ENCODE data around the gene TTN.

Gene TTN

DNA sequence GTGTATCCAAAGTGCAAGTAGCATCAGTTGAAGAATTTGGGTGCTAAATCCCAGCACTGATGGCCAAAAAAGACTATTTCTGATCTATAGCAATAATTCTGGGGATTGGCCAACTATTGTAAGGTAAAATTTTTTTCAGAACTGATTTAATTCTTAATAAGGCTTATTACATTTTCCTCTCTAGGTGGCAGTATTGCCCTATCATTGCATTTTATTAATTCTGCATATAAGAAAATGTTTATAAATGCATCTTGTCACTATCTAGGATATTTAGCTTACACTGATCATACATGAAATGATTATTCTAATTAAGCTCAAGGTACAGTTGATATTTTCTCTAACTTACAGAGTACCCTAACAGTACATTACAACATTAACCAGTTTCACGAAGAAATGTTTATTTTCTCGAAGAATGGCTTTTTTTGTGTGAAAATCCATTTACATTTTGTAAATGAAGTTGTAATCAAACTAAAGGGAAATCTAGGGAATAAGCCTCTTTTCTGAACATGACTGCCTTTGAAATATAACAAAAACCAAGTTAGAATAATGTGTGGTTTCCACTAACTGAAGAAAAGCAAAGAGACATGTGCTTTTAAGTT, 11.0 kb downstream of the TTN start:
- TF ChIP-seq SUZ12 (IDR thresholded peaks at IDR 0.05) (no peak), ZNF384 (IDR thresholded peaks at IDR 0.05) (peak; percentile 47), L3MBTL2 (conservative IDR thresholded peaks at IDR 0.05) (no peak)
- peak; percentile 10 for DNase-seq (ENCODE audit: extremely low spot score)
- ChIA-PET POLR2A (no interaction called here), CTCF (no interaction called here)

GRCh38 chr2:178787934-178788333, 19.3 kb downstream of the TTN start:
- TF ChIP-seq CTBP1 (IDR thresholded peaks at IDR 0.05; ENCODE audit: borderline replicate concordance), result no peak
- no peak for TF ChIP-seq HDGF (IDR thresholded peaks at IDR 0.05; ENCODE audit: borderline replicate concordance)
- TF ChIP-seq FOXA1 (IDR thresholded peaks at IDR 0.05), result no peak
- no peak for TF ChIP-seq SP1 (IDR thresholded peaks at IDR 0.05)
- no peak for TF ChIP-seq FOXM1 (IDR thresholded peaks at IDR 0.05; ENCODE audit: borderline replicate concordance)
- no peak for TF ChIP-seq ELF4 (IDR thresholded peaks at IDR 0.05)
- no peak for TF ChIP-seq FOXK2 (IDR thresholded peaks at IDR 0.05)
- no peak for TF ChIP-seq SUZ12 (IDR thresholded peaks at IDR 0.05)
- TF ChIP-seq ARNT (IDR thresholded peaks at IDR 0.05), result no peak
- no peak for TF ChIP-seq L3MBTL2 (conservative IDR thresholded peaks at IDR 0.05)
- no peak for TF ChIP-seq LEF1 (IDR thresholded peaks at IDR 0.05; ENCODE audit: borderline replicate concordance)
- no peak for TF ChIP-seq TARDBP (IDR thresholded peaks at IDR 0.05)
- POLR2A ChIA-PET, result no interaction called here

GRCh38 chr2:178787155-178787554, 20.1 kb downstream of the TTN start:
- no peak for DNase-seq (ENCODE audit: extremely low spot score)
- no peak for TF ChIP-seq HDGF (IDR thresholded peaks at IDR 0.05; ENCODE audit: borderline replicate concordance)
- no peak for TF ChIP-seq BHLHE40 (IDR thresholded peaks at IDR 0.05; ENCODE audit: borderline replicate concordance)
- TF ChIP-seq FOXK2 (IDR thresholded peaks at IDR 0.05), result no peak
- no peak for TF ChIP-seq TARDBP (IDR thresholded peaks at IDR 0.05)
- TF ChIP-seq FOXA1 (IDR thresholded peaks at IDR 0.05), result no peak
- TF ChIP-seq SP1 (IDR thresholded peaks at IDR 0.05), result no peak
- ChIA-PET CTCF (no interaction called here), POLR2A (no interaction called here)

More at GRCh38 chr2:178787934-178788333, 19.3 kb downstream of the TTN start:
- no peak for DNase-seq (ENCODE audit: extremely low spot score)
- CTCF ChIA-PET, result interaction anchor here (0.5 kb wide), 1 partner anchor 857 kb away, joined by 3 read pairs; no protein-coding TSS in a partner anchor

DNA sequence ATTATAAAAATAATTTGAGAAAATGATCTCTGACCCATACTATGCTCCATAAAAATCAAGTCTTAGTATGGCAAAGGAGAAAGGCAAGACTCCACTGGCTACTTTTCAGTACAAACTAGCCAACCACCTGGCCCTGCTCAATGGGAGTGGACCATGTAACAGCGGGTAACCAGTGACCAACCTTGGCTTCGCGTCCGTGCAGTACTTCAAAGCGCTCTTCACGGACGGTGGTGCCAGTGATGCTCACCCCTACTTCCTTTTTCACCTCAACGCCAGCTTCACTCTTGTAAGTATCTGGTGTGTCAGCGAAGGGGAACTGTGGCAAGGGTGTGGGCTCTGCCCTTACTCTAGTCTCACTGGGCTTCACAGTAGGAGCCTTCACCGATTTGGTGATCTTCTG, 23.3 kb downstream of the TTN start:
- POLR2A ChIA-PET, result no interaction called here
- TF ChIP-seq HDGF (IDR thresholded peaks at IDR 0.05; ENCODE audit: borderline replicate concordance) (no peak), SUZ12 (IDR thresholded peaks at IDR 0.05) (no peak), TARDBP (IDR thresholded peaks at IDR 0.05) (no peak), SP1 (IDR thresholded peaks at IDR 0.05) (no peak), BHLHE40 (IDR thresholded peaks at IDR 0.05; ENCODE audit: borderline replicate concordance) (no peak), ELF4 (IDR thresholded peaks at IDR 0.05) (no peak), CTBP1 (IDR thresholded peaks at IDR 0.05; ENCODE audit: borderline replicate concordance) (no peak), FOXA1 (IDR thresholded peaks at IDR 0.05) (no peak), FOXM1 (IDR thresholded peaks at IDR 0.05; ENCODE audit: borderline replicate concordance) (no peak), NFRKB (IDR thresholded peaks at IDR 0.05) (no peak), LEF1 (IDR thresholded peaks at IDR 0.05; ENCODE audit: borderline replicate concordance) (no peak)
- no peak for DNase-seq (ENCODE audit: extremely low spot score)
- CTCF ChIA-PET, result no interaction called here

DNA sequence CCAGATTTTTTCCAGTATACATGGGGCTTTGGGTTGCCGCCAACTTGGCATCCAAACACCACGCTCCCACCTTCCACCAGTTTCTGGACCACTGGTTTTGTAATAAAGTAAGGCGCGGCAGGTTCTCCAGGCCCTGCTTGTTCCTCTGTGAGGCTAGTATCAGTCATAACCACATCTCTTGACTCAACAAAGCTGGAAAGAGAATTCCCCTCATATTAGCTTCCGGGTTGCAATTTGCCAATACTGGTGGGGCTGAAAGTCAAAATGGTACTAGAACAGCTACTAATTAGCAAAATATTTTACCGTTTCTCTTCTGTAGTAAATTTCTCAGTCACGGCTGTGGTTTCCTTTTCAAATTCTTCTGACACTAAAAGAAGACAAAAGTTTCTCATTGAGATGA, 25.0 kb downstream of the TTN start:
- TF ChIP-seq L3MBTL2 (conservative IDR thresholded peaks at IDR 0.05) (no peak), ELF4 (IDR thresholded peaks at IDR 0.05) (no peak), FOXK2 (IDR thresholded peaks at IDR 0.05) (no peak), LEF1 (IDR thresholded peaks at IDR 0.05; ENCODE audit: borderline replicate concordance) (no peak), FOXM1 (IDR thresholded peaks at IDR 0.05; ENCODE audit: borderline replicate concordance) (no peak), ZNF384 (IDR thresholded peaks at IDR 0.05) (no peak), BHLHE40 (IDR thresholded peaks at IDR 0.05; ENCODE audit: borderline replicate concordance) (no peak), ARNT (IDR thresholded peaks at IDR 0.05) (no peak), SUZ12 (IDR thresholded peaks at IDR 0.05) (no peak), SP1 (IDR thresholded peaks at IDR 0.05) (no peak), TARDBP (IDR thresholded peaks at IDR 0.05) (no peak), CTBP1 (IDR thresholded peaks at IDR 0.05; ENCODE audit: borderline replicate concordance) (no peak), HDGF (IDR thresholded peaks at IDR 0.05; ENCODE audit: borderline replicate concordance) (no peak), FOXA1 (IDR thresholded peaks at IDR 0.05) (no peak), NFRKB (IDR thresholded peaks at IDR 0.05) (no peak)
- TF ChIP-seq, protein P1, sequence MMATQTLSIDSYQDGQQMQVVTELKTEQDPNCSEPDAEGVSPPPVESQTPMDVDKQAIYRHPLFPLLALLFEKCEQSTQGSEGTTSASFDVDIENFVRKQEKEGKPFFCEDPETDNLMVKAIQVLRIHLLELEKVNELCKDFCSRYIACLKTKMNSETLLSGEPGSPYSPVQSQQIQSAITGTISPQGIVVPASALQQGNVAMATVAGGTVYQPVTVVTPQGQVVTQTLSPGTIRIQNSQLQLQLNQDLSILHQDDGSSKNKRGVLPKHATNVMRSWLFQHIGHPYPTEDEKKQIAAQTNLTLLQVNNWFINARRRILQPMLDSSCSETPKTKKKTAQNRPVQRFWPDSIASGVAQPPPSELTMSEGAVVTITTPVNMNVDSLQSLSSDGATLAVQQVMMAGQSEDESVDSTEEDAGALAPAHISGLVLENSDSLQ (IDR thresholded peaks at IDR 0.05), result no peak
- ChIA-PET POLR2A (no interaction called here), CTCF (no interaction called here)
- DNase-seq (ENCODE audit: extremely low spot score), result no peak

DNA sequence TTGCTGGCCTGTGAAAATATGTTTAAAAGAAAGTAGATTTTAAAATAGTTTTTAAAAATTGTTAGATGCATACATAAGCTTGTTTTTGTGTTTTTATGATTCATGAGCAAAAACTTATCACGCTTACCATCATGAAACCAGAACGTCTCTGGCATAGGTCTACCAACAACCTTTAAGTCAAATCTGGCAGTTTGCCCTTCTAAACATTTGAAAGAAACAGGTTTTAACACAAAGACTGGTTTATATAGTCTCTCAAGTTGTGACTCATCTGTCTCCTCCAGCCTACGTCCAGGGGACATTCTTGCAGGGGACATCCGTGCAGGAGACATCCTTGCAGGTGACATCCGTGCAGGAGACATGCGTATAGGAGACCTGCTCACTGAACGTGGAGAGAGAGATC, 29.6 kb downstream of the TTN start:
- no peak for DNase-seq (ENCODE audit: extremely low spot score)
- CTCF ChIA-PET, result no interaction called here
- TF ChIP-seq FOXA1 (IDR thresholded peaks at IDR 0.05), result no peak
- POLR2A ChIA-PET, result no interaction called here

DNA sequence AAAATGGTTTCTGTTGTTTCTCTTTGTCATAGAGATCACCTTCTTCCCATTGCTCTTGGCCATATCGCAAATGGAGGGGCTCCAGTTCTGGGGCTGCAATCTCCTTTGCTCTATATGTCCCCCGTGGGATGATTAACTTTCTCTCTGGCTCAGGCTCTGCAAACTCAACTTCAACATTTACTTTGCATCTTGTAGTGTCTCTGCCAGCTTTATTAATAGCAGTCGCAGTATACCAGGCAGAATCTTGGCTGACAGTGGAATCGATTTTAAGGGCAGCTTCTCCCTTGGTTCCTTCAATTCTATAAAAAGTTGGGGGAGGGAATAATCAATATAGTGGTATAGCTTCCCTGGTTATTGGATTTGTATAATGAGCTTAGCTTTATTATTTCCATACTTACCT, 30.5 kb downstream of the TTN start:
- TF ChIP-seq BHLHE40 (IDR thresholded peaks at IDR 0.05; ENCODE audit: borderline replicate concordance) (no peak), ZNF384 (IDR thresholded peaks at IDR 0.05) (no peak)
- CTCF ChIA-PET, result no interaction called here
- POLR2A ChIA-PET, result no interaction called here
- no peak for DNase-seq (ENCODE audit: extremely low spot score)

- TF ChIP-seq L3MBTL2 (conservative IDR thresholded peaks at IDR 0.05), result no peak
- no peak for TF ChIP-seq LEF1 (IDR thresholded peaks at IDR 0.05; ENCODE audit: borderline replicate concordance)
- no peak for TF ChIP-seq NFRKB (IDR thresholded peaks at IDR 0.05)
- TF ChIP-seq TARDBP (IDR thresholded peaks at IDR 0.05), result no peak
- no peak for TF ChIP-seq HDGF (IDR thresholded peaks at IDR 0.05; ENCODE audit: borderline replicate concordance)
- no peak for TF ChIP-seq SUZ12 (IDR thresholded peaks at IDR 0.05)
- TF ChIP-seq ARNT (IDR thresholded peaks at IDR 0.05), result no peak
- TF ChIP-seq, protein P1 (IDR thresholded peaks at IDR 0.05), result no peak
- no peak for TF ChIP-seq ELF4 (IDR thresholded peaks at IDR 0.05)
- no peak for TF ChIP-seq FOXA1 (IDR thresholded peaks at IDR 0.05)
- TF ChIP-seq CTBP1 (IDR thresholded peaks at IDR 0.05; ENCODE audit: borderline replicate concordance), result no peak
- TF ChIP-seq FOXM1 (IDR thresholded peaks at IDR 0.05; ENCODE audit: borderline replicate concordance), result no peak
- TF ChIP-seq SP1 (IDR thresholded peaks at IDR 0.05), result no peak
- no peak for TF ChIP-seq ZNF384 (IDR thresholded peaks at IDR 0.05)
- no peak for TF ChIP-seq FOXK2 (IDR thresholded peaks at IDR 0.05)
- TF ChIP-seq BHLHE40 (IDR thresholded peaks at IDR 0.05; ENCODE audit: borderline replicate concordance), result no peak
- CTCF ChIA-PET, result no interaction called here
- no peak for DNase-seq (ENCODE audit: extremely low spot score)
- POLR2A ChIA-PET, result no interaction called here
Observed at GRCh38 chr2:178775975-178776374, 31.2 kb downstream of the TTN start.
